Measurements from ENCODE around the gene TBX18. TPM values are rescaled to one million over a fixed set of nuclear protein-coding genes. Genes with fewer than 3 reads are reported as not detected.

The TBX18 gene
- total RNA-seq, 2 experiments from 2014 or later = not detected

GRCh38 chr6:84779917-84780316 is 15.5 kb upstream of the TBX18 start:
- POLR2A ChIA-PET = no interaction called here
- Mint-ChIP-seq H3K27me3 (peaks cover 25% of the 10 kb centered on the region), H3K27ac (no peak overlapping the region), H3K4me3 (no peak overlapping the region), H3K9me3 (no peaks in the 10 kb centered on the region), H3K36me3 (no peaks in the 10 kb centered on the region), H3K4me1 (no peaks in the 10 kb centered on the region)
- ATAC-seq (ENCODE audit: low read depth) (no peak), DNase-seq (no peak)

GRCh38 chr6:84779380-84779779 is 15.0 kb upstream of the TBX18 start:
- Mint-ChIP-seq H3K27ac (no peak overlapping the region), H3K4me3 (no peak overlapping the region), H3K27me3 (peaks cover 28% of the 10 kb centered on the region), H3K36me3 (no peaks in the 10 kb centered on the region), H3K9me3 (no peaks in the 10 kb centered on the region), H3K4me1 (no peaks in the 10 kb centered on the region)
- DNase-seq (no peak), ATAC-seq (ENCODE audit: low read depth) (no peak)
- POLR2A ChIA-PET = no interaction called here

- ATAC-seq (ENCODE audit: low read depth) = no peak
- peaks cover 39% of the 10 kb centered on the region for H3K27me3 Mint-ChIP-seq
Observed at GRCh38 chr6:84777888-84778287, 13.5 kb upstream of the TBX18 start.

GRCh38 chr6:84776392-84776791 is 12.0 kb upstream of the TBX18 start:
- no peak for ATAC-seq (ENCODE audit: low read depth)
- POLR2A ChIA-PET = no interaction called here
- no peak for DNase-seq
- peaks cover 54% of the 10 kb centered on the region for H3K27me3 Mint-ChIP-seq
- H3K4me1 Mint-ChIP-seq = peaks cover 5% of the 10 kb centered on the region
- H3K27ac Mint-ChIP-seq = no peak overlapping the region
- no peak overlapping the region for H3K4me3 Mint-ChIP-seq
- H3K36me3 Mint-ChIP-seq = peaks cover 5% of the 10 kb centered on the region
- peaks cover 6% of the 10 kb centered on the region for H3K9me3 Mint-ChIP-seq

More at GRCh38 chr6:84777888-84778287, 13.5 kb upstream of the TBX18 start:
- POLR2A ChIA-PET = no interaction called here
- Mint-ChIP-seq H3K36me3 (peaks cover 2% of the 10 kb centered on the region), H3K4me1 (peaks cover 3% of the 10 kb centered on the region), H3K27ac (no peak overlapping the region), H3K9me3 (no peaks in the 10 kb centered on the region), H3K4me3 (no peak overlapping the region)
- no peak for DNase-seq

GRCh38 chr6:84775751-84776150 is 11.4 kb upstream of the TBX18 start:
- ATAC-seq (ENCODE audit: low read depth) (no peak), DNase-seq (no peak)
- Mint-ChIP-seq H3K27me3 (peaks cover 59% of the 10 kb centered on the region), H3K27ac (no peak overlapping the region), H3K4me1 (peaks cover 5% of the 10 kb centered on the region), H3K4me3 (no peak overlapping the region), H3K36me3 (peaks cover 5% of the 10 kb centered on the region), H3K9me3 (peaks cover 6% of the 10 kb centered on the region)
- POLR2A ChIA-PET = no interaction called here

GRCh38 chr6:84774985-84775284 is 10.5 kb upstream of the TBX18 start:
- Mint-ChIP-seq H3K27ac (no peak overlapping the region), H3K9me3 (peaks cover 6% of the 10 kb centered on the region), H3K4me1 (peaks cover 5% of the 10 kb centered on the region), H3K27me3 (peaks cover 59% of the 10 kb centered on the region), H3K4me3 (no peak overlapping the region), H3K36me3 (peaks cover 5% of the 10 kb centered on the region)
- ATAC-seq (ENCODE audit: low read depth) (no peak), DNase-seq (no peak)
- POLR2A ChIA-PET = no interaction called here

GRCh38 chr6:84774157-84774984 is 10.0 kb upstream of the TBX18 start:
- DNase-seq = peak; percentile 52
- H3K27me3 Mint-ChIP-seq = peaks cover 64% of the 10 kb centered on the region
- peaks cover 5% of the 10 kb centered on the region for H3K36me3 Mint-ChIP-seq
- H3K4me3 Mint-ChIP-seq = no peak overlapping the region
- POLR2A ChIA-PET = no interaction called here
- peaks cover 5% of the 10 kb centered on the region for H3K4me1 Mint-ChIP-seq
- no peak overlapping the region for H3K27ac Mint-ChIP-seq
- ATAC-seq (ENCODE audit: low read depth) = peak; percentile 61
- peaks cover 7% of the 10 kb centered on the region for H3K9me3 Mint-ChIP-seq

- Mint-ChIP-seq H3K27me3 (peaks cover 69% of the 10 kb centered on the region), H3K4me1 (peaks cover 5% of the 10 kb centered on the region), H3K27ac (no peak overlapping the region), H3K4me3 (peak overlapping the region; percentile 49), H3K9me3 (peaks cover 10% of the 10 kb centered on the region), H3K36me3 (peaks cover 5% of the 10 kb centered on the region)
- ATAC-seq (ENCODE audit: low read depth) (no peak), DNase-seq (peak; percentile 42)
- POLR2A ChIA-PET = no interaction called here
Observed at GRCh38 chr6:84773431-84774156, 9.2 kb upstream of the TBX18 start.

GRCh38 chr6:84773133-84773430 is 8.7 kb upstream of the TBX18 start:
- DNase-seq (no peak), ATAC-seq (ENCODE audit: low read depth) (no peak)
- peaks cover 5% of the 10 kb centered on the region for H3K4me1 Mint-ChIP-seq
- H3K27me3 Mint-ChIP-seq = peaks cover 74% of the 10 kb centered on the region
- H3K9me3 Mint-ChIP-seq = peaks cover 11% of the 10 kb centered on the region
- H3K36me3 Mint-ChIP-seq = peaks cover 5% of the 10 kb centered on the region
- POLR2A ChIA-PET = no interaction called here
- H3K4me3 Mint-ChIP-seq = no peak overlapping the region
- peak overlapping the region; percentile 70 for H3K27ac Mint-ChIP-seq

- H3K9me3 Mint-ChIP-seq = peaks cover 14% of the 10 kb centered on the region
- peaks cover 6% of the 10 kb centered on the region for H3K36me3 Mint-ChIP-seq
- peaks cover 5% of the 10 kb centered on the region for H3K4me1 Mint-ChIP-seq
- ATAC-seq (ENCODE audit: low read depth) (no peak), DNase-seq (no peak)
- peak overlapping the region; percentile 70 for H3K27ac Mint-ChIP-seq
- H3K27me3 Mint-ChIP-seq = peaks cover 78% of the 10 kb centered on the region
- peak overlapping the region; percentile 10 for H3K4me3 Mint-ChIP-seq
- POLR2A ChIA-PET = no interaction called here
Observed at GRCh38 chr6:84772428-84773132, 8.2 kb upstream of the TBX18 start.

GRCh38 chr6:84771756-84772356 is 7.5 kb upstream of the TBX18 start:
- ATAC-seq (ENCODE audit: low read depth) (no peak), DNase-seq (no peak)
- POLR2A ChIA-PET = no interaction called here
- H3K4me3 Mint-ChIP-seq = peak overlapping the region; percentile 13
- H3K27ac Mint-ChIP-seq = no peak overlapping the region
- H3K4me1 Mint-ChIP-seq = peaks cover 5% of the 10 kb centered on the region
- H3K9me3 Mint-ChIP-seq = peaks cover 14% of the 10 kb centered on the region
- H3K27me3 Mint-ChIP-seq = peaks cover 81% of the 10 kb centered on the region
- peaks cover 8% of the 10 kb centered on the region for H3K36me3 Mint-ChIP-seq

- Mint-ChIP-seq H3K4me1 (peaks cover 6% of the 10 kb centered on the region), H3K27ac (no peak overlapping the region), H3K36me3 (peaks cover 8% of the 10 kb centered on the region), H3K4me3 (no peak overlapping the region), H3K9me3 (peaks cover 14% of the 10 kb centered on the region), H3K27me3 (peaks cover 81% of the 10 kb centered on the region)
- ATAC-seq (ENCODE audit: low read depth) (no peak), DNase-seq (no peak)
- POLR2A ChIA-PET = no interaction called here
Observed at GRCh38 chr6:84771125-84771755, 6.8 kb upstream of the TBX18 start.

GRCh38 chr6:84770521-84770920 is 6.1 kb upstream of the TBX18 start:
- POLR2A ChIA-PET = no interaction called here
- H3K4me3 Mint-ChIP-seq = no peak overlapping the region
- ATAC-seq (ENCODE audit: low read depth) (no peak), DNase-seq (no peak)
- no peak overlapping the region for H3K27ac Mint-ChIP-seq
- H3K9me3 Mint-ChIP-seq = peaks cover 17% of the 10 kb centered on the region
- peaks cover 81% of the 10 kb centered on the region for H3K27me3 Mint-ChIP-seq
- H3K4me1 Mint-ChIP-seq = peaks cover 6% of the 10 kb centered on the region
- peaks cover 10% of the 10 kb centered on the region for H3K36me3 Mint-ChIP-seq
